Glutamatergic neuron (in vitro differentiated cells): ENCODE data around the gene RPL36. TPM values are rescaled to one million over a fixed set of nuclear protein-coding genes. Genes with fewer than 3 reads are reported as not detected.

Source experiments
- DNase-seq: peaks from one replicate; pipeline ENCODE4 v3.0.0; 2022
- H3K27ac Mint-ChIP-seq: one replicate; pipeline ENCODE4 v1.8.0; 2020; ENCODE audit warnings: mild to moderate bottlenecking, mixed read lengths, inconsistent platforms; ENCODE audit not compliant: unreplicated experiment
- H3K27me3 Mint-ChIP-seq: one replicate; pipeline ENCODE4 v1.8.0; 2020; ENCODE audit warnings: mild to moderate bottlenecking, moderate library complexity, mixed read lengths, inconsistent platforms; ENCODE audit not compliant: unreplicated experiment
- H3K36me3 Mint-ChIP-seq: one replicate; pipeline ENCODE4 v1.8.0; 2020; ENCODE audit warnings: mild to moderate bottlenecking, mixed read lengths, inconsistent platforms; ENCODE audit not compliant: unreplicated experiment
- H3K4me1 Mint-ChIP-seq: one replicate; pipeline ENCODE4 v1.8.0; 2020; ENCODE audit warnings: mild to moderate bottlenecking, low read depth, mixed read lengths, inconsistent platforms; ENCODE audit not compliant: unreplicated experiment
- H3K4me3 Mint-ChIP-seq: one replicate; pipeline ENCODE4 v1.8.0; 2020; ENCODE audit warnings: mild to moderate bottlenecking, mixed read lengths, inconsistent platforms; ENCODE audit not compliant: unreplicated experiment
- H3K9me3 Mint-ChIP-seq: one replicate; pipeline ENCODE4 v1.8.0; 2020; ENCODE audit warnings: mild to moderate bottlenecking, moderate library complexity, mixed read lengths, inconsistent platforms; ENCODE audit not compliant: unreplicated experiment
- total RNA-seq: library from RNA; stranded (reverse); fragmentation: NEBNext Ultra II Directional; extraction: Animal tissue kit (Norgen Biotek cat#: 25700); gene quantifications from one replicate; pipeline ENCODE4 v1.2.1, GENCODE V29; 2021; ENCODE audit not compliant: unreplicated experiment
- TF ChIP-seq, protein P1 (sequence below): fragments of 200-600 bp; sonication (generic); IDR thresholded peaks from one replicate; pipeline ENCODE4 v1.5.0; 2021; ENCODE audit not compliant: partially characterized antibody, unreplicated experiment

Gene RPL36
- total RNA-seq, 1 donor from 2014 or later, result 514 TPM

DNA sequence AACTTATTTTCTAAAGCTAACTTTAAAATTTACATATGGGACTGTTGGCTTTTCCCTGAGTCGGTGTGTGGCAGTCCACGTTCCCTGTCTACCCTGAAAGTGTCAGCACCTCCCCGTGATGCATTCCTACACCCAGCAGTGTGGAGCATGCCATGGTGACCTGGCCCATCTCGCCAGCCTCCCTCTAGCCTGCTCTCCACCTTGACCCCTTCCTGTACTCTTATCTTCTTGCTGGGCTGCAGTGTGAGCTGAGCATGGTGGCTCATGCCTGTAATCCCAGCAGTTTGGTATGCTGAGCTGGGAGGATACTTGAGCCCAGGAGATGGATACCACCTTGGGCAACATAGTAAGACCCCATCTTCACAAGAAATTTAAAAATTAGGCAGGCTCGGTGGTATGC, 35.2 kb upstream of the RPL36 start:
- peaks cover 2% of the 10 kb centered on the region for H3K27me3 Mint-ChIP-seq
- peaks cover 9% of the 10 kb centered on the region for H3K4me1 Mint-ChIP-seq
- H3K4me3 Mint-ChIP-seq, result no peak overlapping the region
- no peak for DNase-seq
- H3K36me3 Mint-ChIP-seq, result no peaks in the 10 kb centered on the region
- H3K27ac Mint-ChIP-seq, result no peak overlapping the region
- TF ChIP-seq, protein P1, sequence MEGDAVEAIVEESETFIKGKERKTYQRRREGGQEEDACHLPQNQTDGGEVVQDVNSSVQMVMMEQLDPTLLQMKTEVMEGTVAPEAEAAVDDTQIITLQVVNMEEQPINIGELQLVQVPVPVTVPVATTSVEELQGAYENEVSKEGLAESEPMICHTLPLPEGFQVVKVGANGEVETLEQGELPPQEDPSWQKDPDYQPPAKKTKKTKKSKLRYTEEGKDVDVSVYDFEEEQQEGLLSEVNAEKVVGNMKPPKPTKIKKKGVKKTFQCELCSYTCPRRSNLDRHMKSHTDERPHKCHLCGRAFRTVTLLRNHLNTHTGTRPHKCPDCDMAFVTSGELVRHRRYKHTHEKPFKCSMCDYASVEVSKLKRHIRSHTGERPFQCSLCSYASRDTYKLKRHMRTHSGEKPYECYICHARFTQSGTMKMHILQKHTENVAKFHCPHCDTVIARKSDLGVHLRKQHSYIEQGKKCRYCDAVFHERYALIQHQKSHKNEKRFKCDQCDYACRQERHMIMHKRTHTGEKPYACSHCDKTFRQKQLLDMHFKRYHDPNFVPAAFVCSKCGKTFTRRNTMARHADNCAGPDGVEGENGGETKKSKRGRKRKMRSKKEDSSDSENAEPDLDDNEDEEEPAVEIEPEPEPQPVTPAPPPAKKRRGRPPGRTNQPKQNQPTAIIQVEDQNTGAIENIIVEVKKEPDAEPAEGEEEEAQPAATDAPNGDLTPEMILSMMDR, result no peak
- peaks cover 2% of the 10 kb centered on the region for H3K9me3 Mint-ChIP-seq

DNA sequence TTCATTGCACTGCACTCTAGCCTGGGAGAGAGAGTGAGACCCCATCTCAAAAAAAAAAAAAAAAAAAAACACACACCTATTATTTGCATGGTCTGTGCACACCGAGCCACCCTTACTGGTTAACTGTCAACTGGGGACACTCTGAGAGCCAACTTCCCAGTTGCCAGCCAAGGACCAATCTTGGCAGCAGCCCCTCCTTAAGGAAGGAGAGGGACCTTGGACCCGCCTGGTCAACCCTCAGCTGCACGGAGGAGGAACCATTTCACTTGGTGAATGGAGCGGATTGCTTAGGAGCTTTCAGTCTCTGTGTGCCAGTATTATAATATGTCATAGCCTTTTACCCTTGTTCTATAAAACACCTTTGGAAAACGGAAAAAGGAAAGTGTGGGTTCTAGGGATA, 34.7 kb upstream of the RPL36 start:
- H3K36me3 Mint-ChIP-seq, result no peaks in the 10 kb centered on the region
- TF ChIP-seq, protein P1, result no peak
- H3K4me3 Mint-ChIP-seq, result no peak overlapping the region
- no peak overlapping the region for H3K27ac Mint-ChIP-seq
- DNase-seq, result no peak
- peaks cover 2% of the 10 kb centered on the region for H3K9me3 Mint-ChIP-seq
- peaks cover 2% of the 10 kb centered on the region for H3K27me3 Mint-ChIP-seq
- H3K4me1 Mint-ChIP-seq, result peaks cover 7% of the 10 kb centered on the region

DNA sequence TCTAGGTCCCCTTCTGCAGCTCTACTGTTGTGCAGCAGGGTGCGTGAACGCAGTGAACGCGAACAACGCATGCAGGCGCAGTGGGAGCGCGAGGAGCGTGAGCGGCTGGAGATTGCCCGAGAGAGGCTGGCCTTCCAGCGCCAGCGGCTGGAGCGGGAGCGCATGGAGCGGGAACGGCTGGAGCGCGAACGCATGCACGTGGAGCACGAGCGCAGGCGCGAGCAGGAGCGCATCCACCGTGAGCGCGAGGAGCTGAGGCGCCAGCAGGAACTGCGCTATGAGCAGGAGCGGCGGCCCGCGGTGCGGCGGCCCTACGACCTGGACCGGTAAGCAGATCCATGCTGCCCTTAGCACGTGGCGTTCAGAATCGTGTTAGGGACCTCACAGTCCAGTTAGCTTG, 28.6 kb upstream of the RPL36 start:
- peaks cover 2% of the 10 kb centered on the region for H3K9me3 Mint-ChIP-seq
- DNase-seq, result no peak
- H3K36me3 Mint-ChIP-seq, result no peaks in the 10 kb centered on the region
- peaks cover under 1% of the 10 kb centered on the region for H3K4me1 Mint-ChIP-seq
- TF ChIP-seq, protein P1, result no peak
- H3K27me3 Mint-ChIP-seq, result no peaks in the 10 kb centered on the region
- no peak overlapping the region for H3K4me3 Mint-ChIP-seq
- H3K27ac Mint-ChIP-seq, result no peak overlapping the region

DNA sequence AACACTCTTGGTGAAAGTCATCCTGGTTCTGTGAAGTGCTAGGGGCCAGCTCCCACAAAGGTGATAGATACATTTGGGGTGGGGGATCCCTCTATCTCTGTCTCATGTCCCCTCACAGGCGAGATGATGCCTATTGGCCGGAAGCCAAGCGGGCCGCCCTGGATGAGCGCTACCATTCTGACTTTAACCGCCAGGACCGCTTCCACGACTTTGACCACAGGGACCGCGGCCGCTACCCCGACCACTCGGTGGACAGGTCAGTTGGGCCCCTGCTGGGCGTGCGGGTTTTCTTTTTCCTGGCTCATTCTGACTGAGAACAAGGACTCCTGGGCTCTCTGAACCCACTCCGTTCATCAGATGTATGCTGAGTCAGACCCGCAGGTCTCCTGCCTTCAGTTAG, 26.2 kb upstream of the RPL36 start:
- H3K4me3 Mint-ChIP-seq, result no peak overlapping the region
- DNase-seq, result no peak
- H3K27ac Mint-ChIP-seq, result no peak overlapping the region
- H3K27me3 Mint-ChIP-seq, result peaks cover 2% of the 10 kb centered on the region
- H3K36me3 Mint-ChIP-seq, result no peaks in the 10 kb centered on the region
- TF ChIP-seq, protein P1, result no peak
- no peaks in the 10 kb centered on the region for H3K9me3 Mint-ChIP-seq
- peaks cover 3% of the 10 kb centered on the region for H3K4me1 Mint-ChIP-seq

DNA sequence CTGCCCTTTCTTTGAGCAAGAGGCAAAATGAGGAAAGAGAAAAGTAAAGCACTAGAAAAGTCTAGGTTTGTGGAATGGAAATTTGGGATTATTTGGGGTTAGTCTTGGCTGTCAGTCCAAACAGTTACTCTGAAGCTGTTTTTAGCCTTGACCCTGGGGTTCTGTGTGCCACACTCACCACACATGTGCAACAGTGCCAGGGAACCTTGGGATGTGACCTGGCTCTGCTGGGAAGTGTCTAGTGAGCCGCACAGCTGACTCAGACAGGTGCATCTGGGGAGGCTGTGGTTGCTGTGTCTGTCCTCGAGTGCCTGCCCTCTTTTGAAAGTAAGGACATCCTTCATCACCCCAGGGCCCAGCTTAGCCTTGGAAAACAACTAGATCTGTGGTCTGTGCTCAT, 25.6 kb upstream of the RPL36 start:
- H3K36me3 Mint-ChIP-seq, result no peaks in the 10 kb centered on the region
- H3K4me3 Mint-ChIP-seq, result no peak overlapping the region
- peaks cover 3% of the 10 kb centered on the region for H3K4me1 Mint-ChIP-seq
- no peak overlapping the region for H3K27ac Mint-ChIP-seq
- H3K27me3 Mint-ChIP-seq, result peaks cover 2% of the 10 kb centered on the region
- TF ChIP-seq, protein P1, result no peak
- H3K9me3 Mint-ChIP-seq, result no peaks in the 10 kb centered on the region
- DNase-seq, result no peak
